WTC11 (cell line): ENCODE measurements around the gene CFAP77. TPM values are rescaled to one million over a fixed set of nuclear protein-coding genes. Genes with fewer than 3 reads are reported as not detected.

Source experiments
- ATAC-seq: fragments of 200-7000 bp; cut with Tn5 transposase; 2 replicates; pipeline ENCODE4 v1.10.0; 2021; ENCODE audit warnings: mild to moderate bottlenecking, moderate library complexity
- CTCF ChIA-PET: fragments of 300-600 bp; sonication (Branson Sonifier 250); formaldehyde crosslinking; loops from one replicate; lab custom pipeline; 2021; ENCODE audit warnings: antibody characterized with exemption; lab: Charles Lee
- POLR2A ChIA-PET: fragments of 350-600 bp; sonication (Branson Sonifier 250); formaldehyde crosslinking; loops from one replicate; lab custom pipeline; 2021; ENCODE audit warnings: antibody characterized with exemption; lab: Charles Lee
- DNase-seq: peaks from one replicate; pipeline ENCODE4 v3.0.0; 2021; ENCODE audit warnings: low spot score
- H3K27ac Mint-ChIP-seq: 2 replicates; pipeline ENCODE4 v1.8.0; 2021; ENCODE audit warnings: mixed read lengths
- H3K27me3 Mint-ChIP-seq: 2 replicates; pipeline ENCODE4 v1.8.0; 2021; ENCODE audit warnings: low read depth, mild to moderate bottlenecking, moderate library complexity, mixed read lengths
- H3K36me3 Mint-ChIP-seq: 2 replicates; pipeline ENCODE4 v1.8.0; 2021; ENCODE audit warnings: mixed read lengths
- H3K4me1 Mint-ChIP-seq: 2 replicates; pipeline ENCODE4 v1.8.0; 2022; ENCODE audit warnings: mixed read lengths
- H3K4me3 Mint-ChIP-seq: 2 replicates; pipeline ENCODE4 v1.8.0; 2021; ENCODE audit warnings: mild to moderate bottlenecking, moderate library complexity, mixed read lengths
- H3K9me3 Mint-ChIP-seq: 2 replicates; pipeline ENCODE4 v1.8.0; 2021; ENCODE audit warnings: mixed read lengths
- CBFB ChIP-seq: sonication (generic); formaldehyde crosslinking; IDR thresholded peaks from 2 replicates; pipeline ENCODE4 v1.8.1; 2022; ENCODE audit warnings: mild to moderate bottlenecking, low read depth, missing genetic modification reagents
- CREM ChIP-seq: sonication (generic); formaldehyde crosslinking; IDR thresholded peaks from 2 replicates; pipeline ENCODE4 v1.8.1; 2022; ENCODE audit warnings: mild to moderate bottlenecking, missing genetic modification reagents, moderate library complexity
- ELF4 ChIP-seq: sonication (generic); formaldehyde crosslinking; IDR thresholded peaks from 2 replicates; pipeline ENCODE4 v1.8.1; 2022; ENCODE audit warnings: low read depth, mild to moderate bottlenecking, moderate library complexity, missing genetic modification reagents
- EMX1 ChIP-seq: fragments of 250-450 bp; sonication (Bioruptor Pico); IDR thresholded peaks from 2 replicates; pipeline ENCODE4 v1.8.0; 2021; ENCODE audit warnings: mild to moderate bottlenecking
- ESRRA ChIP-seq: sonication (generic); formaldehyde crosslinking; IDR thresholded peaks from 2 replicates; pipeline ENCODE4 v1.8.1; 2022; ENCODE audit warnings: mild to moderate bottlenecking, missing genetic modification reagents, borderline replicate concordance
- ETV6 ChIP-seq: sonication (generic); formaldehyde crosslinking; IDR thresholded peaks from 2 replicates; pipeline ENCODE4 v1.8.1; 2022; ENCODE audit warnings: mild to moderate bottlenecking, missing genetic modification reagents
- FOXJ3 ChIP-seq: sonication (generic); formaldehyde crosslinking; IDR thresholded peaks from 2 replicates; pipeline ENCODE4 v1.9.0; 2021; ENCODE audit warnings: missing genetic modification reagents, mild to moderate bottlenecking, borderline replicate concordance
- FOXK1 ChIP-seq: sonication (generic); formaldehyde crosslinking; IDR thresholded peaks from 2 replicates; pipeline ENCODE4 v1.8.0; 2022; ENCODE audit warnings: mild to moderate bottlenecking, moderate library complexity, missing genetic modification reagents
- HMGA2 ChIP-seq: fragments of 250-450 bp; sonication (Bioruptor Pico); IDR thresholded peaks from 2 replicates; pipeline ENCODE4 v1.4.0; 2021; ENCODE audit warnings: mild to moderate bottlenecking, moderate library complexity
- JUN ChIP-seq: sonication (generic); formaldehyde crosslinking; IDR thresholded peaks from 2 replicates; pipeline ENCODE4 v1.8.0; 2023; ENCODE audit warnings: mild to moderate bottlenecking, missing genetic modification reagents
- NR2C2 ChIP-seq: sonication (generic); formaldehyde crosslinking; IDR thresholded peaks from 2 replicates; pipeline ENCODE4 v1.8.0; 2022; ENCODE audit warnings: mild to moderate bottlenecking, missing genetic modification reagents
- OVOL2 ChIP-seq: fragments of 250-450 bp; sonication (Bioruptor Pico); IDR thresholded peaks from 2 replicates; pipeline ENCODE4 v1.9.0; 2021; ENCODE audit warnings: mild to moderate bottlenecking, borderline replicate concordance
- PRRX2 ChIP-seq: fragments of 250-450 bp; sonication (Bioruptor Pico); IDR thresholded peaks from 2 replicates; pipeline ENCODE4 v1.8.0; 2021; ENCODE audit warnings: mild to moderate bottlenecking
- SOX15 ChIP-seq: fragments of 250-450 bp; sonication (Bioruptor Pico); IDR thresholded peaks from 2 replicates; pipeline ENCODE4 v1.9.0; 2021; ENCODE audit warnings: mild to moderate bottlenecking
- total RNA-seq: library from RNA; stranded (reverse); gene quantifications from 3 replicates; pipeline ENCODE4 v1.2.3, GENCODE V29; 2021
- TF ChIP-seq, protein P1 (sequence below): sonication (generic); formaldehyde crosslinking; IDR thresholded peaks from 2 replicates; pipeline ENCODE4 v1.8.1; 2023; ENCODE audit warnings: mild to moderate bottlenecking, missing genetic modification reagents
- TF ChIP-seq, protein P2 (sequence below): fragments of 250-450 bp; sonication (Bioruptor Pico); IDR thresholded peaks from 2 replicates; pipeline ENCODE4 v1.8.0; 2021; ENCODE audit warnings: mild to moderate bottlenecking
- TF ChIP-seq, protein P3 (sequence below): sonication (generic); formaldehyde crosslinking; conservative IDR thresholded peaks from 2 replicates; pipeline ENCODE4 v1.8.1; 2023; ENCODE audit warnings: mild to moderate bottlenecking, low read depth, missing genetic modification reagents, moderate library complexity
- TF ChIP-seq, protein P4 (sequence below): fragments of 250-450 bp; sonication (Bioruptor Pico); IDR thresholded peaks from 2 replicates; pipeline ENCODE4 v1.9.0; 2021; ENCODE audit warnings: mild to moderate bottlenecking, borderline replicate concordance
- TF ChIP-seq, protein P5 (sequence below): fragments of 200-600 bp; IDR thresholded peaks from 2 replicates; pipeline ENCODE4 v1.8.0; 2022; ENCODE audit warnings: antibody characterized with exemption
- TF ChIP-seq, protein P6 (sequence below): sonication (generic); formaldehyde crosslinking; conservative IDR thresholded peaks from 2 replicates; pipeline ENCODE4 v1.8.1; 2022; ENCODE audit warnings: mild to moderate bottlenecking, missing genetic modification reagents

Gene CFAP77
- total RNA-seq, 1 experiment from 2014 or later: 1.2 TPM

DNA sequence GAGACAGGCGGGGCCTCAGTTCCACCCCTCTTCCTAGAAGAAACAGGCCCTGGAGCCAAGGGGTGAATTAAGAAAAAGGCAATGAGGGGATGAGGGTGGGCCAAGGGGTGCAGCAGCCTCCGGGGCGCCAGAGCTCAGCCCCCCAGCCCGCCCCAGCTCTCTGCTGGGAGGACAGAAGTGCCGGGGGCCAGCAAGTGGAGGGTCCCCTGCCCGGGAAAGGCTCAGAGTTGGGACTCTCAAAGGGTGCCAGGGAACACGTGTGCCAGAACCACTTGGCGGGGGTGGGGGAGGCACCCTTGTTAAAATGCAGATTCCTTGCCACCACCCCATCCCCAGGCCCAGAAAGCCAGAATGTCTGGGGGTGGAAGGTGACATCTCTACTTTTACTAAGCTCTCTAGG, 104.8 kb downstream of the CFAP77 start:
- TF ChIP-seq, protein P1, sequence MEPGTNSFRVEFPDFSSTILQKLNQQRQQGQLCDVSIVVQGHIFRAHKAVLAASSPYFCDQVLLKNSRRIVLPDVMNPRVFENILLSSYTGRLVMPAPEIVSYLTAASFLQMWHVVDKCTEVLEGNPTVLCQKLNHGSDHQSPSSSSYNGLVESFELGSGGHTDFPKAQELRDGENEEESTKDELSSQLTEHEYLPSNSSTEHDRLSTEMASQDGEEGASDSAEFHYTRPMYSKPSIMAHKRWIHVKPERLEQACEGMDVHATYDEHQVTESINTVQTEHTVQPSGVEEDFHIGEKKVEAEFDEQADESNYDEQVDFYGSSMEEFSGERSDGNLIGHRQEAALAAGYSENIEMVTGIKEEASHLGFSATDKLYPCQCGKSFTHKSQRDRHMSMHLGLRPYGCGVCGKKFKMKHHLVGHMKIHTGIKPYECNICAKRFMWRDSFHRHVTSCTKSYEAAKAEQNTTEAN: no peak
- TF ChIP-seq ESRRA (CRISPR knock-in tag) (no peak), CBFB (no peak), ELF4 (CRISPR knock-in tag) (no peak), OVOL2 (CRISPR knock-in tag) (no peak), FOXK1 (CRISPR knock-in tag) (no peak), JUN (CRISPR knock-in tag) (no peak), FOXJ3 (CRISPR knock-in tag) (no peak)
- TF ChIP-seq, protein P2, sequence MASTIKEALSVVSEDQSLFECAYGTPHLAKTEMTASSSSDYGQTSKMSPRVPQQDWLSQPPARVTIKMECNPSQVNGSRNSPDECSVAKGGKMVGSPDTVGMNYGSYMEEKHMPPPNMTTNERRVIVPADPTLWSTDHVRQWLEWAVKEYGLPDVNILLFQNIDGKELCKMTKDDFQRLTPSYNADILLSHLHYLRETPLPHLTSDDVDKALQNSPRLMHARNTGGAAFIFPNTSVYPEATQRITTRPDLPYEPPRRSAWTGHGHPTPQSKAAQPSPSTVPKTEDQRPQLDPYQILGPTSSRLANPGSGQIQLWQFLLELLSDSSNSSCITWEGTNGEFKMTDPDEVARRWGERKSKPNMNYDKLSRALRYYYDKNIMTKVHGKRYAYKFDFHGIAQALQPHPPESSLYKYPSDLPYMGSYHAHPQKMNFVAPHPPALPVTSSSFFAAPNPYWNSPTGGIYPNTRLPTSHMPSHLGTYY (CRISPR knock-in tag): no peak
- ChIA-PET CTCF (interaction anchor here (0.6 to 1.9 kb wide), 2 partner anchors 29 to 32 kb away, joined by 3 to 4 read pairs; no protein-coding TSS in a partner anchor), POLR2A (no interaction called here)
- H3K27ac Mint-ChIP-seq: no peak overlapping the region
- 0 out of 2 replicates have a peak, but pooled peaks cover 3% of the 10 kb centered on the region for H3K4me1 Mint-ChIP-seq
- ATAC-seq: no peak
- no peak for DNase-seq
- H3K27me3 Mint-ChIP-seq: no peaks in the 10 kb centered on the region
- H3K9me3 Mint-ChIP-seq: no peaks in the 10 kb centered on the region
- H3K4me3 Mint-ChIP-seq: no peak overlapping the region
- no peaks in the 10 kb centered on the region for H3K36me3 Mint-ChIP-seq

DNA sequence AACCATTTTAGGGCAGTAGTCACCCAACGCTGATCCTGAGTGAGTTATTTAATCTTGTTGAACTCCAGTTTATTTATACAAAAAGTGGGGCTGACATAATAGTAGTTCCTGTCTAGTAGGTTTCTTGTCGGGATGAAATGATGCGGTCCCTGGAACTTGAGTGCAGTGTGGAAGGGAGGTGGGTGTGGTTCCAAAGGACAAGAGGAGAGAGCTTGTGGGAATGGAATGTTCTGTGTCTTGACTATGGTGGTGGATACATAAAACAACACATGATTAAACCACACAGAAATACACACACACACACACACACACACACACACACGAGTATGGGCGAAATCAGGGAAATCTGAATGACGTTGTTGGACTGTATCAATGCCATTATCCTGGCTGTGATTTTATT, 106.3 kb downstream of the CFAP77 start:
- no peak for DNase-seq
- POLR2A ChIA-PET: no interaction called here
- H3K27ac Mint-ChIP-seq: no peak overlapping the region
- ATAC-seq: no peak
- no peaks in the 10 kb centered on the region for H3K9me3 Mint-ChIP-seq
- H3K4me1 Mint-ChIP-seq: 0 out of 2 replicates have a peak, but pooled peaks cover 3% of the 10 kb centered on the region
- TF ChIP-seq, protein P3, sequence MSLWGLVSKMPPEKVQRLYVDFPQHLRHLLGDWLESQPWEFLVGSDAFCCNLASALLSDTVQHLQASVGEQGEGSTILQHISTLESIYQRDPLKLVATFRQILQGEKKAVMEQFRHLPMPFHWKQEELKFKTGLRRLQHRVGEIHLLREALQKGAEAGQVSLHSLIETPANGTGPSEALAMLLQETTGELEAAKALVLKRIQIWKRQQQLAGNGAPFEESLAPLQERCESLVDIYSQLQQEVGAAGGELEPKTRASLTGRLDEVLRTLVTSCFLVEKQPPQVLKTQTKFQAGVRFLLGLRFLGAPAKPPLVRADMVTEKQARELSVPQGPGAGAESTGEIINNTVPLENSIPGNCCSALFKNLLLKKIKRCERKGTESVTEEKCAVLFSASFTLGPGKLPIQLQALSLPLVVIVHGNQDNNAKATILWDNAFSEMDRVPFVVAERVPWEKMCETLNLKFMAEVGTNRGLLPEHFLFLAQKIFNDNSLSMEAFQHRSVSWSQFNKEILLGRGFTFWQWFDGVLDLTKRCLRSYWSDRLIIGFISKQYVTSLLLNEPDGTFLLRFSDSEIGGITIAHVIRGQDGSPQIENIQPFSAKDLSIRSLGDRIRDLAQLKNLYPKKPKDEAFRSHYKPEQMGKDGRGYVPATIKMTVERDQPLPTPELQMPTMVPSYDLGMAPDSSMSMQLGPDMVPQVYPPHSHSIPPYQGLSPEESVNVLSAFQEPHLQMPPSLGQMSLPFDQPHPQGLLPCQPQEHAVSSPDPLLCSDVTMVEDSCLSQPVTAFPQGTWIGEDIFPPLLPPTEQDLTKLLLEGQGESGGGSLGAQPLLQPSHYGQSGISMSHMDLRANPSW (CRISPR knock-in tag): no peak
- TF ChIP-seq, all 79 proteins: peak for 0
- no peaks in the 10 kb centered on the region for H3K27me3 Mint-ChIP-seq
- H3K4me3 Mint-ChIP-seq: no peak overlapping the region
- H3K36me3 Mint-ChIP-seq: no peaks in the 10 kb centered on the region
- CTCF ChIA-PET: interaction anchor here (1.9 kb wide), 1 partner anchor 31 kb away, joined by 4 read pairs; no protein-coding TSS in a partner anchor

DNA sequence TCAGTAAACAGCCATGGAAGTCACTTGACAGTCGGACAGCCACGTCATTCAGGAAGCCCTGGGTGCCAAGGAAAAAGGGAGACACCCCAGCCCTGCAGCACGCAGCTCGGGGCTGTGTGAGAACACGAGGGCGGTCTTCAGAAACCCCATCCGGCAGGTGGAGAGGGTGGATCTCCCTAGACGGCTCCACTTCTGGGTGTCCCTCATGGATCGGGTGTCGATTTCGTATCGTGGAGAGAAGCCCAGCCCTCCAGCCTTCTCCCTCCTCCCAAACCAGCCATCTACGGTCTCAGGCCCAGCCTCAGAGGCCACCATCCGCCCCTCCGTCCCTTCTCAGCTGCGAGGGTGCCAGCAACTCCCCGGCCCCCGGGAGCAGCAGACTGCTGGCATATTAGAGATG, 106.9 kb downstream of the CFAP77 start:
- Mint-ChIP-seq H3K4me1 (0 out of 2 replicates have a peak, but pooled peaks cover 3% of the 10 kb centered on the region), H3K9me3 (no peaks in the 10 kb centered on the region), H3K4me3 (no peak overlapping the region), H3K27ac (no peak overlapping the region), H3K27me3 (no peaks in the 10 kb centered on the region), H3K36me3 (no peaks in the 10 kb centered on the region)
- CTCF ChIA-PET: interaction anchor here (1.9 kb wide), 1 partner anchor 30 kb away, joined by 4 read pairs; no protein-coding TSS in a partner anchor
- DNase-seq (no peak), ATAC-seq (no peak; the same call in 1 of the 2 replicates)
- POLR2A ChIA-PET: no interaction called here
- TF ChIP-seq, protein P4, sequence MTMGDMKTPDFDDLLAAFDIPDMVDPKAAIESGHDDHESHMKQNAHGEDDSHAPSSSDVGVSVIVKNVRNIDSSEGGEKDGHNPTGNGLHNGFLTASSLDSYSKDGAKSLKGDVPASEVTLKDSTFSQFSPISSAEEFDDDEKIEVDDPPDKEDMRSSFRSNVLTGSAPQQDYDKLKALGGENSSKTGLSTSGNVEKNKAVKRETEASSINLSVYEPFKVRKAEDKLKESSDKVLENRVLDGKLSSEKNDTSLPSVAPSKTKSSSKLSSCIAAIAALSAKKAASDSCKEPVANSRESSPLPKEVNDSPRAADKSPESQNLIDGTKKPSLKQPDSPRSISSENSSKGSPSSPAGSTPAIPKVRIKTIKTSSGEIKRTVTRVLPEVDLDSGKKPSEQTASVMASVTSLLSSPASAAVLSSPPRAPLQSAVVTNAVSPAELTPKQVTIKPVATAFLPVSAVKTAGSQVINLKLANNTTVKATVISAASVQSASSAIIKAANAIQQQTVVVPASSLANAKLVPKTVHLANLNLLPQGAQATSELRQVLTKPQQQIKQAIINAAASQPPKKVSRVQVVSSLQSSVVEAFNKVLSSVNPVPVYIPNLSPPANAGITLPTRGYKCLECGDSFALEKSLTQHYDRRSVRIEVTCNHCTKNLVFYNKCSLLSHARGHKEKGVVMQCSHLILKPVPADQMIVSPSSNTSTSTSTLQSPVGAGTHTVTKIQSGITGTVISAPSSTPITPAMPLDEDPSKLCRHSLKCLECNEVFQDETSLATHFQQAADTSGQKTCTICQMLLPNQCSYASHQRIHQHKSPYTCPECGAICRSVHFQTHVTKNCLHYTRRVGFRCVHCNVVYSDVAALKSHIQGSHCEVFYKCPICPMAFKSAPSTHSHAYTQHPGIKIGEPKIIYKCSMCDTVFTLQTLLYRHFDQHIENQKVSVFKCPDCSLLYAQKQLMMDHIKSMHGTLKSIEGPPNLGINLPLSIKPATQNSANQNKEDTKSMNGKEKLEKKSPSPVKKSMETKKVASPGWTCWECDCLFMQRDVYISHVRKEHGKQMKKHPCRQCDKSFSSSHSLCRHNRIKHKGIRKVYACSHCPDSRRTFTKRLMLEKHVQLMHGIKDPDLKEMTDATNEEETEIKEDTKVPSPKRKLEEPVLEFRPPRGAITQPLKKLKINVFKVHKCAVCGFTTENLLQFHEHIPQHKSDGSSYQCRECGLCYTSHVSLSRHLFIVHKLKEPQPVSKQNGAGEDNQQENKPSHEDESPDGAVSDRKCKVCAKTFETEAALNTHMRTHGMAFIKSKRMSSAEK: no peak
- TF ChIP-seq CREM (CRISPR knock-in tag): no peak
- no peak for TF ChIP-seq EMX1 (CRISPR knock-in tag)
- TF ChIP-seq HMGA2 (CRISPR knock-in tag): no peak
- TF ChIP-seq SOX15 (CRISPR knock-in tag): no peak
- TF ChIP-seq, protein P5, sequence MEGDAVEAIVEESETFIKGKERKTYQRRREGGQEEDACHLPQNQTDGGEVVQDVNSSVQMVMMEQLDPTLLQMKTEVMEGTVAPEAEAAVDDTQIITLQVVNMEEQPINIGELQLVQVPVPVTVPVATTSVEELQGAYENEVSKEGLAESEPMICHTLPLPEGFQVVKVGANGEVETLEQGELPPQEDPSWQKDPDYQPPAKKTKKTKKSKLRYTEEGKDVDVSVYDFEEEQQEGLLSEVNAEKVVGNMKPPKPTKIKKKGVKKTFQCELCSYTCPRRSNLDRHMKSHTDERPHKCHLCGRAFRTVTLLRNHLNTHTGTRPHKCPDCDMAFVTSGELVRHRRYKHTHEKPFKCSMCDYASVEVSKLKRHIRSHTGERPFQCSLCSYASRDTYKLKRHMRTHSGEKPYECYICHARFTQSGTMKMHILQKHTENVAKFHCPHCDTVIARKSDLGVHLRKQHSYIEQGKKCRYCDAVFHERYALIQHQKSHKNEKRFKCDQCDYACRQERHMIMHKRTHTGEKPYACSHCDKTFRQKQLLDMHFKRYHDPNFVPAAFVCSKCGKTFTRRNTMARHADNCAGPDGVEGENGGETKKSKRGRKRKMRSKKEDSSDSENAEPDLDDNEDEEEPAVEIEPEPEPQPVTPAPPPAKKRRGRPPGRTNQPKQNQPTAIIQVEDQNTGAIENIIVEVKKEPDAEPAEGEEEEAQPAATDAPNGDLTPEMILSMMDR: no peak
- TF ChIP-seq NR2C2 (CRISPR knock-in tag): no peak
- TF ChIP-seq, protein P6, sequence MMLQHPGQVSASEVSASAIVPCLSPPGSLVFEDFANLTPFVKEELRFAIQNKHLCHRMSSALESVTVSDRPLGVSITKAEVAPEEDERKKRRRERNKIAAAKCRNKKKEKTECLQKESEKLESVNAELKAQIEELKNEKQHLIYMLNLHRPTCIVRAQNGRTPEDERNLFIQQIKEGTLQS (CRISPR knock-in tag): no peak
- TF ChIP-seq, protein P1: no peak
- no peak for TF ChIP-seq ETV6
- no peak for TF ChIP-seq PRRX2 (CRISPR knock-in tag)
